Hematopoietic multipotent progenitor cell (in vitro differentiated cells): ENCODE results near the gene LATS1. TPM values are rescaled to one million over a fixed set of nuclear protein-coding genes. Genes with fewer than 3 reads are reported as not detected.
"Not testable (repeated sequence)": the region's sequence is repeated elsewhere in the genome, so short reads cannot be mapped to it uniquely, and the experiment has no call there.

Source experiments
- DNase-seq, 3 donors: peaks; one replicate each; pipeline ENCODE4 v3.0.0-alpha.2; 2011 to 2015; ENCODE audit warnings: low read depth in 2 of 3, low spot score in 2 of 3
- total RNA-seq: library from RNA; depleted of rRNA; stranded (reverse); fragments of >200 nt; gene quantifications from one replicate; pipeline ENCODE4 v1.2.3, GENCODE V29; 2012

LATS1 gene
- total RNA-seq, 1 donor = 24.5 TPM

GRCh38 chr6:149729824-149730223 lies 11.9 kb upstream of the LATS1 start:
- DNase-seq = no peak

DNA sequence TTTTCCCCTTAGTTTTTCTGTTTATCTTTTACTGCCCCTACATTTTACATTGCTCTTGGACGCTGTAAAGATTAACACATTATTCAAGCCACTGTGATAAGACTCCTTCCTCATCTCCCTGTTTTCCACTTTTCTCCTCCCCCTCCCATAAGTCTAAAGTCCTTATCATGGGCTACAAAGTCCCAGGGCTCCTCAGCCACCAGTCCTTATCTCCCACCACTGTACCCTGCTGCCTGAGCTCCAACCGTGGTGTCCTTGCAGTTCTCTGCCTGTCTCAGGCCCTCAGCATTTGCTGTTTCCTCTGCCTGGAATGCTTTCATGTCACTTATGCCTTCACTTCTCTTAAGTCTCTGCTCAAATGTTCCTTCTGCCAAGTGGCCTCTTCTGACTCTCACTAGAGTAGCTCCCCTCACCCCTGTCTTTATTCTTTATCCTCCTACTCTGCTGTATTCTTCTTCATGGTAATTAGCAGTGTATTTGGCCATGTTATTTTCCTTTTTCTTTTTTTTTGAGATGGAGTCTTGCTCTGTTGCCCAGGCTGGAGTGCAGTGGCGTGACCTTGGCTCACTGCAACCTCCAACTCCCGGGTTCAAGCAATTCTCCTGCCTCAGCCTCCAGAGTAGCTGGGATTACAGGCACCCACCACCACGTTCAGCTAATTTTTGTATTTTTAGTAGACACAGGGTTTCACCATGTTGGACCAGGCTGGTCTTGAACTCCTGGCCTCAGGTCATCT lies 10.8 kb upstream of the LATS1 start:
- DNase-seq = no peak

DNA sequence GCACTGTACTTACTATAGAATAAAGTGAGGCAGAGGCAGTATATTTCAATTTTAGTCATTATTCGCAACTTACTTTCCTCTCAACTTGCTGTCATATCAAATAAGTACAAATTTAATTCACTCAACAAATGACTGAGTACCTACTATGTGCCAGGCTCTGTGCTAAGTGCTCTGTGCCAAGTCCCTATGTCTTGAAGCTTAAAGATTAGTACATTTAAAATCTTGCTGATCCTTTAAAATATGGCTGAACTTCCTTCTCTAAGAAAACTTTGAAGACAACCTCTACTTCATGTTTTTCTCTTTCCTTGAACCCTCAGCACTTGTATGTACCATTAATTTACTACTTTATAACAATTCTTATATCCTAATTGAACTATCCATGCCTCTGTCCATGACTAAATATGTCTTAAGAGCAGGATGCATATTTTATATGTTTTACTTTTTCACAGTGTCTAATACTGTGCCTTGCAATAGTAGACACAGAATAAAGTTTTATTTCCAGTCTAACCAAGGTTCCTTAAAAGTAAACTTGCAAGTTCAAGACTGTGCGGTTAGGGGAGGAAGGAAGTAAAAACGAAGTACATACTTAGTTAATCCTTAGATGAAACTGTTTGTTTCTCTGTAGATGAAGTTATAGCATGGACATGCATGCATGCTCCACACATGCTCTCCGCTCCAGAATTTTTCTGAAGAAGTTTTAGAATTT lies 10.0 kb upstream of the LATS1 start:
- peak in 1 of 3 donors; percentile 69 for DNase-seq

DNA sequence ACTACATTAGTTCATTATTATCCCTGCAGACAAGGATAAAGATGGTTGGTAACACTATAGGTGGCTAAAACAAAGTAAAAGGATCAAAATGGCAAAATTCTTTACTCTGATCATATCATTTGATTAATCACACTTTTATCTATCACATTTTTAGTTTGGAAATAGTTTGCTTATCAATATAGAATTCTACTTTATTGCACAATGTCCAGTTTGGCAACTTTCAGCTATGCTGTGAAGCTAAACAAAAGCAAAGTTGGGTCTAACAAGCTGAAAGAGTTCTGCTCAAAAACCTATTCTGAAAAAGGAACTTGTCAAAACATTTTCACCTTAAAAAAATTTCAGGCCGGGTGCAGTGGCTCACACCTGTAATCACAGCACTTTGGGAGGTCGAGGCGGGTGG lies 7.9 kb upstream of the LATS1 start:
- no peak for DNase-seq

DNA sequence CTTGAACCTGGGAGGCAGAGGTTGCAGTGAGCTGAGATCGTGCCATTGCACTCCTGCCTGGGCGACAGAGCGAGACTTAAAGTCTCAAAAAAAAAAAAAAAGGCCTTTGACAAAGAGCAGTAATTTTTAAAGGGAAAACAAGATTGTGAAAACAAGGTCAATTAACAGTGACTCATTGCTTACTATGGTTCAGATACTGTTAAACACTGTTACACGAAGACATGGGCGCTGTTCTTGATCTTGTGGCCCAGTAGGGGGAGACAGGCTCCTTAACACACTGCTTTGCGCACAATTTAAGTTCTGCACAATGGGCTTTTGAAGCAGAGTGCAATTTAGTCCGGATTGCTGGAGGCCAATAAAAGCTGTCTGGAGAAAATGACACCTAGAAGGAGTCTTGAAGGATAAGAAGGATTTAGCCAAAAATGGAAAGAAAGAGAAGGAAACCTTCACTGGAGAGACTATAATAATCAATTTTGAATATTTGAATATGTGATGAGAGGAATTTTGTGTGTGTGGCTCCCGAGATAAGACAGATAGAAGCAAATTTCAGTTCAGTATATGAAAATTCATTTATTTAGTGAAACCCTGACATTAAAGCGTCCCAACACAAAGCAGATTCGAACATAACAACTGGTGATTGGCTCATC lies 6.0 kb upstream of the LATS1 start:
- peak; percentile 19 to 75 (median 70) for DNase-seq

GRCh38 chr6:149723262-149723661 lies 5.4 kb upstream of the LATS1 start:
- no peak for DNase-seq

- no peak for DNase-seq
Observed at GRCh38 chr6:149719531-149719930, 1.6 kb upstream of the LATS1 start.

DNA sequence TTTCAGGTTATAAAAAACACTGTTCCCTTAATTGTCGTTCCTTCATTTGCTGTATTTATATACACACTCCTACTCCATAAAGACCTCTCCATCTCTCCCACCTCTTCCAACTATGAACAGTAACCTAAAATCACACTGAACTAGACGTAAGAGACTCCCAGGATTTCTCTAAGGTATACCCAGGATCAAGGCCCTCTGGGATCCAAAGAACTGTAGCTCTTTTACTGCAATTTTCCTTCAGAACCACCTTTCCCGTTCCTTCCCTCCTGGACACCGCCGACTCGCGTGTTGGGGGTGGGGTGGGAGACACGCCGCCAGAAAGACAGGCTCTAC lies 680 bp downstream of the LATS1 start:
- DNase-seq = no peak

GRCh38 chr6:149716181-149716963 lies 1.5 kb downstream of the LATS1 start:
- no peak for DNase-seq

GRCh38 chr6:149714442-149714841 lies 3.5 kb downstream of the LATS1 start:
- DNase-seq = no peak

DNA sequence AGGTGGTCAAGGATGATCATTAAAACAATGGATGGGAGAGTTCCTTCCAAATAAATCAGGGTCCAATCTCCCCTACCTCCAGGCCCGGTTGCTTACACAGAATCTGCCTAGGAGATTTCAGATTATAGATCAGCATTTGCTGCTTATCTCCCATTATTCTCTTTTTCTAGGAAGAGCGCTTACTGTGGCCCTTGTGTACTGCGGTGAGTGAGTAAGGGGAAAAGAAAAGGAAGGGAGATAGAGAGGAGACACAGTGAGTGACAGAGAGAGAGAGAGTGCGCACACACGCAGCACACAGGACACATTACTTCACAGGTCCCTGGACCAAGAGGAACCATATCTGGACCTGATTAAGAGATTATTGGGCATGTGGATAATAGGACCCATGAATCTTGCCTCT lies 6.2 kb downstream of the LATS1 start:
- DNase-seq = no peak

GRCh38 chr6:149701714-149702113 lies 16.2 kb downstream of the LATS1 start:
- no peak for DNase-seq

DNA sequence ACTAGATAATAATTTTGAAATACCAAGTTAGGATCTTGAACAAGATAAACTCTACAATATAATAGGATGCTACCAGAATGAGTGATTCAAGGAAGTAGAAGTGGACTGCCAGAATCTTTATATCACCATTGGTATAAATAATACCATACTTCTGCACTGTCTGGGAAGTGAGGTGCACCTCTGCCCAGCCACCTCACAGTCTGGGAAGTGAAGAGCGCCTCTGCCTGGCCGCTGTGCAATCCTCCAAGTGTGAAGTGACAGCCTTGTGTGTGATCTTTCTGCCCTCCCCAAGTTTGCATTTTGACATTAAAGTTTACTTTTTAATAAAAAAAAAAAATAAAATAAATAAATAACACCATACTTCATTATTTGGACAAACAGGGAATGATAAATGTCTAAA lies 18.8 kb downstream of the LATS1 start:
- no peak for DNase-seq

- no peak for DNase-seq
Observed at GRCh38 chr6:149698175-149698574, 19.7 kb downstream of the LATS1 start.

DNA sequence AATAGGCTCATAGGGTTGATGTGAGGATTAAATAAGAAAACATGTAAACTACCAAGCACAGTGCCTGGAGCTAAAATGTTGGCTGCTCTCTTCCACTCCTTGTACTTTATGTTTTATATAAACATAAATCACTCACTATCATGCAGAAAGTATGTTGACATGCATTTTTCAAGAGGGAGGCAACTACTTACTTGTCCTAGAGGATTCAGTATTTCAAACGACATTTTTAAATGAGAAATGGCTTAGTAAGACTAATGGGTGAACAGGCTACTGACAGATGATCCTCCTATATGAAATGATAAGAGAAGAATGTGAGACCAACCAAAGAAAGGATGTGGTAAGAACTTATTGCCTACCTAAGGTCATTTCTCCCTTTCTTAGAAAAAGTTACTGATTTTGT lies 21.0 kb downstream of the LATS1 start:
- DNase-seq = no peak

DNA sequence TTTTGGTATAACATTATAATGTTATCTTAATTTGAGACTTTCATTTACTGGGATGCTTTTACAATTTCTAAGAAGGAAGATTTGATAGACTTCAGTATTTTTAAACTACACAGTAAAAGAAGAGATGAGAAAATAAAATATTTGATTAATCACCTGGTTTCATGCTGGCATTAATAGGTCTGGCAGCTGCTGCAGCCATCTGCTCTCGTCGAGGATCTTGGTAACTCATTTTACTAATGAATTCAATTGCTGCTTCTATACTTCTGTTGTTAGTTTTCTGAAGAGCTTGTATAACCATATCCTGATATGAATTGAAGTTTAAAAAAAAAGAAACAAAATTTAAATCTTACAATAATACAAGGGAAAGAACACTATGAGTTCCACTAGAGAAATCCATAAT lies 23.0 kb downstream of the LATS1 start:
- no peak for DNase-seq

GRCh38 chr6:149691201-149691600 lies 26.7 kb downstream of the LATS1 start:
- no peak for DNase-seq

- no peak for DNase-seq
Observed at GRCh38 chr6:149686230-149686629, 31.7 kb downstream of the LATS1 start.

DNA sequence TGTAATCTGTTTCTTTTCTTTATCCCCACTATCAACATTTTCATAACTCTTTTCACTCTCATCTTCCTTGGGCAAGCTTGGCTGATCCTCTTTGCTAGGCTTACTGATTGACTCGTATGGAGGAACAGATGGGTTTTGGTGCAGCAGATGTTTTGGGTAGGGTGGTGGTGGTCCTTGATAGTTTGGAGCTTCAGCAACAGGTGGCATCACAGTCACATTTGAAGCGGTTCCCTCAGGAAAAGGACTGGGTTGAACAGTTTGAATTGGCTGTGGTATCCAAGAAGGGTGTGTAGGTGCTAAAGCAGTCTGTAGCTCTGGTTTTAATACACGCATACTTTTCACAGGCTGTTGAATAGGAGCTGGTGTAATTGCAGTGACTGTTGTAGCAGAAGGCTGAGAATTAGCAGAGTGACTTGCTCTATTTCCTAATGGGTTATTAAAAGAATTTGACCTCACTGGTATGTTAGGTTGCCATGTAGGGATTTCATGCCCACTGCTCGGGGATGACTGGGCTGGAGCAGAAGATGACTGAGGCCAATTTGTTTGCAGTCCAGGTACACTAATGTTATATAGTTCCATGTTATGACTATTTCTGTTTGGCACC lies 34.5 kb downstream of the LATS1 start:
- no peak for DNase-seq

- not testable (repeated sequence) for DNase-seq
Observed at GRCh38 chr6:149681845-149682244, 36.1 kb downstream of the LATS1 start.

GRCh38 chr6:149681209-149681608 lies 36.7 kb downstream of the LATS1 start:
- DNase-seq = no peak
